LNCAP (cell line): ENCODE results near the gene LMNB1.

Experiments
- TF ChIP-seq, protein P1 (sequence below): fragments of 450-650 bp; IDR thresholded peaks from 2 replicates; pipeline ENCODE4 v1.5.1; 2017; ENCODE audit warnings: mild to moderate bottlenecking

Gene LMNB1

DNA sequence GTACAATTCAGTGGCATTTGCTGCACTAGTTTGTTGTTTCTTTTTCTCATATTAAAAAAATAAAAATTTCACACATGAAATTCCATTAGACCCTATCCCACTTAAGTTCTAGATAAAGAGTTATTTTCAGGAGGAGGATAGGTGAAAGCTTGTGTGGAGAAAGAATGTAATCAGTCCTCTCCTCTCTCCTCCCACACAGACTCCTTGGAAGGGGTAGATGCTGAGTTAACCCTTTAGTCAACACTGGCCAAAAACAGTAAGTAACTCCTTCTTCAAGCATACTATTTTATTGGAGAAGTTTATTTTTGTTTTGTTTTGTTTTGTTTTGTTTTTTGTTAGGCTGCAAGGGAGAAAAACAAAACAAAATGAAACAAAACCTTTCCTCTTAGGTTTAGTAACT lies 30.6 kb upstream of the LMNB1 start:
- TF ChIP-seq, protein P1, sequence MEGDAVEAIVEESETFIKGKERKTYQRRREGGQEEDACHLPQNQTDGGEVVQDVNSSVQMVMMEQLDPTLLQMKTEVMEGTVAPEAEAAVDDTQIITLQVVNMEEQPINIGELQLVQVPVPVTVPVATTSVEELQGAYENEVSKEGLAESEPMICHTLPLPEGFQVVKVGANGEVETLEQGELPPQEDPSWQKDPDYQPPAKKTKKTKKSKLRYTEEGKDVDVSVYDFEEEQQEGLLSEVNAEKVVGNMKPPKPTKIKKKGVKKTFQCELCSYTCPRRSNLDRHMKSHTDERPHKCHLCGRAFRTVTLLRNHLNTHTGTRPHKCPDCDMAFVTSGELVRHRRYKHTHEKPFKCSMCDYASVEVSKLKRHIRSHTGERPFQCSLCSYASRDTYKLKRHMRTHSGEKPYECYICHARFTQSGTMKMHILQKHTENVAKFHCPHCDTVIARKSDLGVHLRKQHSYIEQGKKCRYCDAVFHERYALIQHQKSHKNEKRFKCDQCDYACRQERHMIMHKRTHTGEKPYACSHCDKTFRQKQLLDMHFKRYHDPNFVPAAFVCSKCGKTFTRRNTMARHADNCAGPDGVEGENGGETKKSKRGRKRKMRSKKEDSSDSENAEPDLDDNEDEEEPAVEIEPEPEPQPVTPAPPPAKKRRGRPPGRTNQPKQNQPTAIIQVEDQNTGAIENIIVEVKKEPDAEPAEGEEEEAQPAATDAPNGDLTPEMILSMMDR = no peak

DNA sequence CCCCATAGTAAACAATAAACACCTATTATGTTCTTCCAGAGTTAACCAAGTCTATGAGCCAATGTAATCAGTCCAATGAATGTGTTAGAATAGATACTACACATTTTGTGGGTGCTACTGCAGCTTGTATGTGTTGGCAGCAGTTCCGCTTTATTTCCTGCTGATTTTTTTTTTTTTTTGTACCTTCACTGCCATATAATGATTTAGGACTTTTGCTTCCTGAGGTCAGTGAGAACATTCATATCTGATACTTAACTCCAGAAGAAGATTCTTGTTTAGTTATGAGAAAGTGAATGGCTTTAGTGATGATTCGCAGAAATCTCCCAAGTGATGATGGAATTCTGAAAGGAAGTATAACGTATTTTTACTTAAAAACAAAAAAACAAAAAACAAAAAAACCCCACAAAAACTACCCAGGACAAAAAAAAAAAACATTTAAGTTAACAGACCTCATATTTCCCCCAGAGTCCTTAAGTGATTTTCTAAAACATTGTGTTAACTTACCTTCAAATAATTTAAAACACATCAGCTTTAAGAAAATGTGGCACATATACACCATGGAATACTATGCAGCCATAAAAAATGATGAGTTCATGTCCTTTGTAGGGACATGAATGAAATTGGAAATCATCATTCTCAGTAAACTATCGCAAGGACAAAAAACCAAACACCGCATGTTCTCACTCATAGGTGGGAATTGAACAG lies 24.7 kb upstream of the LMNB1 start:
- TF ChIP-seq, protein P1 = no peak

DNA sequence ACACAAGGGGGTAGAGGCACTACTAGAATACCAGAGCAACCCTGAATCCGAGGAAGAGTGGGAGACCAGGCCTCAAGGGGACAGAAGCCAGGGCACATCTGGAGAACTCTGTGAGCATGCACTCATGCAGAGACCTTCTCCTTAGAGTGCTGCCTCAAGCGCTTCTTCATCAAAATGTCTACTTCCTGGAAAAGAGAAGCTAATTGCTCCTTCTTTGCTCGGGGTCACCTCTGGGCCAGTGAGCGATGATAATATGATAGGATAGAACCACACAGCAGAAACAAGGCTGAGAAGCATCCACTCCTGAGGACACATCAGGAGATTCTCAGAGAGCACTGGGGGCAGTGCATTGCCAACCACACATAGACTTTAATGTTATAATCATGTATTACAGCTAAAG lies 23.7 kb upstream of the LMNB1 start:
- TF ChIP-seq, protein P1 = no peak

DNA sequence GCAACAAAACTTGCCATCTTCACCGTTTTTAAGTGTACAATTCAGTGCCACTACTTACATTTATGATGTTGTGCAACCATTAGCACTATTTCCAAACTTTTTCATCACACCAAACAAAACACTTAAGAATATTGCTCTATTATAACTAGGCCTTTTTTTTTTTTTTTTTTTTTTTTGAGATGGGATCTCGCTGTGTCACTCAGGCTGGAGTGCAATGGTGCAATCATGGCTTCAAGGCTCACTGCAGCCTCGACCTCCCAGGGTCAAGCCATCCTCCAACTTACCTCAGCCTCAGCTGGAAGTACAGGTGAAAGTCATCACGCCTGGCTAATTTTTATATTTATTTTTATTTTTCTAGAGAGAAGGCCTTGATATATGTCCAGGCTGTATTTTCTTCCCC lies 22.3 kb upstream of the LMNB1 start:
- TF ChIP-seq, protein P1 = no peak

DNA sequence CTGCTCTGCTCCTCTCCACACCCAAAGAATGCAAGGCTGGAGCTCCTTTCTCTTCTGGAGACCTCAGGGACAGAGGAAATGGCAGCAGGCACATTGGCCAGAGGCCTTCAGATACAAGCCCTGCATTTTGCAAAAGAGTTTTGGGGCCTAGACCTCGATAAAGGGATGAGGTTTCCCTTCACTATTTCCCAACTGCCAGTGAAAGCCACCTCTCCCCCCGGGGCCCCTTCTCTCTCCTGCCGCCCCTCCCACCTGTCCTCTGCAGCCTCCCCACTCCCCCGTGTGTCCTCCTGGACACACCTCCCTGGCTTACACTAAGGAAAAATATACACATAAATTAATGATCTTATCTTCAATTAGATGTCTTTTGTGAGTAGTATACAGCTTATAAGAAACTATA lies 21.3 kb upstream of the LMNB1 start:
- TF ChIP-seq, protein P1 = no peak

DNA sequence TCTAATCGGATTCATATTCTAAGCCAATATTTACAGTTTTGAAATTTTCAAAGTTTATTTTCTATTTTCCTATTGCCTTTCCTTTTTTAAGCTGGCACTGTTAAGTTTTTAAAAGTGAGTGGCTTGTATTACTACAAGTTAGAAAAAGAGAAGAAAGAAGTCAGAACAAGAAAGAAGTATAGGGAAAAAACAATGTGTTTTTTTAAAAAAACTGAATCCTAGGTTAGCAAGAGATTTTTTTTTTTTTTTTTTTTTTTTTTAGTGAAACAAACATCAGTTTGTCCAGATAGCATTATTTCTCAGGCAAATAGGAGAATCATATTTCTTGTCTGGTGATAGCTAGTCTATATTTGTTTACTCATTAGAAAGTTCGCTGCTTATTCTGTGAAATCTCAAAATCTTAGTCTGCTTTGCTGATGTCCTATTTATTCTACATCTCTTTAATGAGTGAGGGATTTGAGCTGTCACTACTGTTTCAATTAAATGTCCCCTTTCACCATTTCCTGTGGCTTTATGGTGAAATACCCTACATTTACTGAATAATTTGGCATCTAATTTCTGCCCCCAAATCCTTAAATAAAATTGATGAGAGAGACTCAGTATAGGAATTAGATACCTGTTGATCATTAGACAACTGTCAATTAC lies 19.1 kb upstream of the LMNB1 start:
- TF ChIP-seq, protein P1 = no peak

DNA sequence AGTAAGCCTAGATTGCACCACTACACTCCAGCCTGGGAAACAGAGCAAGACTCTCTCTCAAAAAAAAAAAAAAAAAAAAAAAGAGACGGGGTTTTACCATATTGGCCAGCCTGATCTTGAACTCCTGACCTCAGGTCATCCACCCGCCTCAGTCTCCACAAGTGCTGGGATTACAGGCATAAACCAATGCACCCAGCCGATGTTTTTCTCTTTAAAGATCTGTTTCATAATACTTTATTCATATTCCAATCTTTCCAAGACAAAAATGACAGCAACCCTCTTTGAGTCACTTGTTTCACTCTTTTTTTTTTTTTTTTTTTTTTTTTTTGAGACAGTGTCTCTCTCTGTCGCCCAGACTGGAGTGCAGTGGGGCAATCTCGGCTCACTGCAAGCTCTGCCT lies 13.6 kb upstream of the LMNB1 start:
- TF ChIP-seq, protein P1 = no peak
